Endodermal cell (in vitro differentiated cells): Measurements from ENCODE around the gene TMBIM1. TPM values are rescaled to one million over a fixed set of nuclear protein-coding genes. Genes with fewer than 3 reads are reported as not detected.

Experiments
- DNase-seq: peaks from one replicate; pipeline ENCODE4 v3.0.0-alpha.2; 2017
- H3K27ac ChIP-seq: 2 replicates; pipeline ENCODE4 v1.5.1; 2013; ENCODE audit warnings: mild to moderate bottlenecking, low read depth, low read length, moderate library complexity
- H3K27me3 ChIP-seq: 2 replicates; pipeline ENCODE4 v1.6.1; 2013; ENCODE audit warnings: mild to moderate bottlenecking, low read length, moderate library complexity; ENCODE audit not compliant: insufficient read depth, control insufficient read depth, poor library complexity, severe bottlenecking
- H3K36me3 ChIP-seq: 2 replicates; pipeline ENCODE4 v1.7.0; 2013; ENCODE audit warnings: mild to moderate bottlenecking, low read length, moderate library complexity; ENCODE audit not compliant: control insufficient read depth, insufficient read depth
- H3K4me1 ChIP-seq: one replicate; pipeline ENCODE4 v1.7.0; 2013; ENCODE audit warnings: low read length; ENCODE audit not compliant: control insufficient read depth, insufficient read depth
- H3K4me3 ChIP-seq: 2 replicates; pipeline ENCODE4 v1.5.1; 2013; ENCODE audit warnings: mild to moderate bottlenecking, low read length, moderate library complexity
- H3K9ac ChIP-seq: 2 replicates; pipeline ENCODE4 v1.6.1; 2013; ENCODE audit warnings: mild to moderate bottlenecking, low read length, moderate library complexity; ENCODE audit not compliant: poor library complexity, severe bottlenecking; ENCODE audit errors: extremely low read depth
- H3K9me3 ChIP-seq: 2 replicates; pipeline ENCODE4 v1.6.1; 2013; ENCODE audit warnings: mild to moderate bottlenecking, low read length, moderate library complexity; ENCODE audit not compliant: control insufficient read depth
- H3K27ac Mint-ChIP-seq: 2 replicates; pipeline ENCODE4 v1.8.0; 2020; ENCODE audit warnings: mixed read lengths
- H3K27me3 Mint-ChIP-seq: 2 replicates; pipeline ENCODE4 v1.8.0; 2021; ENCODE audit warnings: mild to moderate bottlenecking, mixed read lengths; ENCODE audit not compliant: insufficient read depth
- H3K36me3 Mint-ChIP-seq: 2 replicates; pipeline ENCODE4 v1.8.0; 2020; ENCODE audit warnings: low read depth, mixed read lengths
- H3K4me1 Mint-ChIP-seq: 2 replicates; pipeline ENCODE4 v1.8.0; 2020; ENCODE audit warnings: mixed read lengths
- H3K4me3 Mint-ChIP-seq: 2 replicates; pipeline ENCODE4 v1.8.0; 2020; ENCODE audit warnings: mild to moderate bottlenecking, moderate library complexity, mixed read lengths
- H3K9me3 Mint-ChIP-seq: 2 replicates; pipeline ENCODE4 v1.8.0; 2020; ENCODE audit warnings: mild to moderate bottlenecking, mixed read lengths
- CTCF ChIP-seq: fragments of 200-600 bp; sonication (generic); conservative IDR thresholded peaks from 2 replicates; pipeline ENCODE4 v1.5.0; 2021; ENCODE audit warnings: antibody characterized with exemption, mild to moderate bottlenecking
- WGBS, 2 experiments: methylation state at CpG; one replicate each; pipeline versions ENCODE4 v1.1.5 to v1.1.7; 2013; ENCODE audit warnings: missing lambda C conversion rate in 2 of 2, mixed read lengths in 1 of 2; ENCODE audit not compliant: insufficient coverage in 1 of 2, insufficient read length in 1 of 2; 5-methylcytosine and 5-hydroxymethylcytosine counted together
- total RNA-seq, 2 donors: library from RNA; stranded (reverse); fragmentation: NEBNext Ultra II Directional in 1 of 2; extraction: Animal tissue kit (Norgen Biotek cat#: 25700) in 1 of 2; gene quantifications; 2 replicates in 1 of 2; 3 replicates in 1 of 2; pipeline ENCODE4 v1.2.1, GENCODE V29; 2021

Gene TMBIM1
- total RNA-seq, 2 donors from 2014 or later = 50.7 to 53.8 TPM

- no peak overlapping the region for H3K27ac ChIP-seq
- Mint-ChIP-seq H3K4me1 (peaks cover 21% of the 10 kb centered on the region), H3K27ac (peak overlapping the region; percentile 78), H3K9me3 (no peaks in the 10 kb centered on the region), H3K27me3 (no peaks in the 10 kb centered on the region), H3K4me3 (no peak overlapping the region), H3K36me3 (no peaks in the 10 kb centered on the region)
- no peak overlapping the region for H3K4me3 ChIP-seq
- H3K27me3 ChIP-seq = no peaks in the 10 kb centered on the region
- no peaks in the 10 kb centered on the region for H3K36me3 ChIP-seq
- H3K9me3 ChIP-seq = no peaks in the 10 kb centered on the region
- no peaks in the 10 kb centered on the region for H3K4me1 ChIP-seq
- TF ChIP-seq CTCF = no peak
- WGBS, 2 experiments = 90 to 91% methylated on average over 3 to 11 of the region's 11 CpGs
- peak; percentile 42 for DNase-seq
- no peak overlapping the region for H3K9ac ChIP-seq
These were observed 18.7 kb upstream of the TMBIM1 start for GRCh38 chr2:218310853-218311540.

GRCh38 chr2:218307415-218308090 is 15.2 kb upstream of the TMBIM1 start:
- Mint-ChIP-seq H3K36me3 (no peaks in the 10 kb centered on the region), H3K4me1 (peaks cover 21% of the 10 kb centered on the region), H3K9me3 (no peaks in the 10 kb centered on the region), H3K27ac (no peak overlapping the region), H3K27me3 (no peaks in the 10 kb centered on the region), H3K4me3 (no peak overlapping the region)
- no peak for DNase-seq
- no peak overlapping the region for H3K4me3 ChIP-seq
- no peaks in the 10 kb centered on the region for H3K36me3 ChIP-seq
- H3K9me3 ChIP-seq = no peaks in the 10 kb centered on the region
- WGBS, 2 experiments = 94% methylated on average over 4 to 5 of the region's 6 CpGs
- no peaks in the 10 kb centered on the region for H3K4me1 ChIP-seq
- no peak overlapping the region for H3K27ac ChIP-seq
- no peaks in the 10 kb centered on the region for H3K27me3 ChIP-seq
- no peak for TF ChIP-seq CTCF
- no peak overlapping the region for H3K9ac ChIP-seq

GRCh38 chr2:218306184-218306920 is 14.0 kb upstream of the TMBIM1 start:
- no peak overlapping the region for H3K4me3 ChIP-seq
- H3K27ac ChIP-seq = no peak overlapping the region
- no peaks in the 10 kb centered on the region for H3K9me3 ChIP-seq
- no peaks in the 10 kb centered on the region for H3K36me3 Mint-ChIP-seq
- H3K27me3 Mint-ChIP-seq = no peaks in the 10 kb centered on the region
- H3K27ac Mint-ChIP-seq = no peak overlapping the region
- DNase-seq = no peak
- H3K9ac ChIP-seq = no peak overlapping the region
- TF ChIP-seq CTCF = no peak
- no peaks in the 10 kb centered on the region for H3K36me3 ChIP-seq
- H3K9me3 Mint-ChIP-seq = no peaks in the 10 kb centered on the region
- 87 to 93% methylated on average over 8 to 9 of the region's 9 CpGs for WGBS, 2 experiments
- H3K4me3 Mint-ChIP-seq = no peak overlapping the region
- H3K27me3 ChIP-seq = no peaks in the 10 kb centered on the region
- H3K4me1 ChIP-seq = no peaks in the 10 kb centered on the region
- H3K4me1 Mint-ChIP-seq = peaks cover 10% of the 10 kb centered on the region
